ENCODE results near the gene PRSS33.

PRSS33 gene, protein sequence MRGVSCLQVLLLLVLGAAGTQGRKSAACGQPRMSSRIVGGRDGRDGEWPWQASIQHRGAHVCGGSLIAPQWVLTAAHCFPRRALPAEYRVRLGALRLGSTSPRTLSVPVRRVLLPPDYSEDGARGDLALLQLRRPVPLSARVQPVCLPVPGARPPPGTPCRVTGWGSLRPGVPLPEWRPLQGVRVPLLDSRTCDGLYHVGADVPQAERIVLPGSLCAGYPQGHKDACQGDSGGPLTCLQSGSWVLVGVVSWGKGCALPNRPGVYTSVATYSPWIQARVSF

GRCh38 chr16:2787406-2787805 is at the start of gene PRSS33:
Gene PRSS33 (minus strand): TSS chr16:2787560. CDS start chr16:2786547, 1,013 bp downstream.
- no peak for DNase-seq

DNA sequence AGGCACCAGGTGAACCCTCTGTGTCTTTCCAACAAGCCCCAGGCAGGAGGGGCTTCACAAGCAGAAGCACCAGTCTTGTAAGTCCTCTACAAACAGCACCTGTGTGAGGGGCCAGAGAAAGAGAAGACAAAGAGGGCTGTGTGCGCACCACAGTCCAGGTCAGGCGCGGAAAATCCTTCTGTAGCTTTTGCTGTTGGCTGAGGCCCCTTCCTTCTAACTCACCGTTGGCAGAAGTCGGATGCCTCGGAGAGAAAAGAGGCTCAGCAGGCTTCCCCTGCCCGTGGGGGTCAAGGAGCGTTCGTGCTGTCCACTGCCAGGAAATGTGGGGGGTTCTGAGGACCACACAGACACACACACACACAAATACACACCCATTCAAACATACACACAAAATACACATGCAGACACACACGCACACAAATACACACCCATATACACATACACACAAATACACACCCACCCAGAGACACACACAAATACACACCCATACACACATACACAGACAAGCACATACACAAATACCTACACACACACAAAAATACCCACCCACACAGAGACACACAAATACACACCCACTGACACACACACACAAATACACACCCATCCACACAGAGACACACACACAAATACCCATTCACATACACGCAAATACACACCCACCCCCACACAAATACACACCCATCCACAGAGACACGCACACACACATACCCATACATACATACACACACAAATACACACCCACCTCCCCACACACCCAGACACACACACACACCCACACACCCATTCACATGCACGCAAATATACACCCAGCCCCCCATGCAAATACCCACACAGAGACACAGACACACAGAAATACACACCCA is 49.5 kb upstream of the PRSS33 start:
- DNase-seq, result no peak

DNA sequence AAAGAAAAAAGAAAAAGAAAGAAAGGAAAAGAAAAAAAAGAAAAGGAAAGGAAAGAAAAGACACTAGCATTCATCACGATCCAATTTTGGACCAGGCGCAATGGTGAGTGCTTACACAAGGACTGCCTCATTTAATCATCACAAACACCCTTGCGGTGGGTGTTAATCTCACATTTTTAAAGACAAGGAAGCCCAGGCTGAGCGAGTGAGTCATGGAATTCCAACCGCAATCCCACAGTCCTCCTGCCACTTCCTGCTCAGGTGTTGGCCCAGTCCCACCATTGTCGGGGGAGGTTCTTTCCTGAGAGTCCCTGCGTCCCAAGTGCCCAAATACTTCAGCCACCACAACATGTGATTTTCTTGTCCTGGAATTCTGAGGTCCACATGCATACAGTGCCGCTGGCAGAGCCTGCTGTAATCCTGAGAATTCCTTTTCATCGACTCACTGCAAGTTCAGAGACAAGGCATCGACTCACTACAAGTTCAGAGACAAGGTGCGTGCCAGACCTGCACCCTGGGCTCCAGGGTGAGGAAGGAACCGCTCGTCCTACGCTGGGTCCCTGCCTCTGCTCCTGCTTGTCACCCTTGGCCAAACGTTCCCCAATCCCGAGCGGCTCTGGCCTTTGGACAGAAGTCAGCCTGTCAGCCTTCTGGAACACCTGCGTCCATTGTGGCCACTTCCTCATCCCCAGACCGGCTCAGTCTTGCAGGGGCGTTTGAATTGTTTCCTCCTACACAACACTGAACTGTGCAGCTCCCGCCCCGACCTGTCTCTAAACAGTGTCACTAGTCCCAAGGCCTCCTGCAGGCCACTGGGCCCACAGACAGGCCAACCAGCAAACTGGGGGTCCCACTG is 48.5 kb upstream of the PRSS33 start:
- DNase-seq, result no peak

DNA sequence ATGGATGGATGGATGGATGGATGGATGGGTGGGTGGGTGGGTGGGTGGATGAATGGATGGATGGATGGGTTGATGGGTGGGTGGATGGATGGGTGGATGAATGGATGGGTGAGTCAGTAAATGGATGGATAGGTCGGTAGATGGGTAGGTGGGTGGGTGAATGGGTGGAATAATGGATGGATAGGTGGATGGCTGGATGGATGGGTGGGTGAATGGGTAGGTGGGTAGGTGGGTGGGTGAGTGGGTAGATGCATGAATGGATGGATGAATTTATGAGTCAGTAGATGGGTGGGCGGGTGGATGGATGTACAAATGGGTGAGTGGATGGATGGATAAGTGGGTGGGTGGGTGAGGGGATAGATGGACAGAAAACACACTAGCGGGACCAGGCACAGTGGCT is 47.6 kb upstream of the PRSS33 start:
- DNase-seq, result no peak

- no peak for DNase-seq
Observed at GRCh38 chr16:2833776-2834175, 46.4 kb upstream of the PRSS33 start.

- DNase-seq, result no peak
Observed at GRCh38 chr16:2831203-2831602, 43.8 kb upstream of the PRSS33 start.

GRCh38 chr16:2830355-2830695 is 43.0 kb upstream of the PRSS33 start:
- no peak for DNase-seq

DNA sequence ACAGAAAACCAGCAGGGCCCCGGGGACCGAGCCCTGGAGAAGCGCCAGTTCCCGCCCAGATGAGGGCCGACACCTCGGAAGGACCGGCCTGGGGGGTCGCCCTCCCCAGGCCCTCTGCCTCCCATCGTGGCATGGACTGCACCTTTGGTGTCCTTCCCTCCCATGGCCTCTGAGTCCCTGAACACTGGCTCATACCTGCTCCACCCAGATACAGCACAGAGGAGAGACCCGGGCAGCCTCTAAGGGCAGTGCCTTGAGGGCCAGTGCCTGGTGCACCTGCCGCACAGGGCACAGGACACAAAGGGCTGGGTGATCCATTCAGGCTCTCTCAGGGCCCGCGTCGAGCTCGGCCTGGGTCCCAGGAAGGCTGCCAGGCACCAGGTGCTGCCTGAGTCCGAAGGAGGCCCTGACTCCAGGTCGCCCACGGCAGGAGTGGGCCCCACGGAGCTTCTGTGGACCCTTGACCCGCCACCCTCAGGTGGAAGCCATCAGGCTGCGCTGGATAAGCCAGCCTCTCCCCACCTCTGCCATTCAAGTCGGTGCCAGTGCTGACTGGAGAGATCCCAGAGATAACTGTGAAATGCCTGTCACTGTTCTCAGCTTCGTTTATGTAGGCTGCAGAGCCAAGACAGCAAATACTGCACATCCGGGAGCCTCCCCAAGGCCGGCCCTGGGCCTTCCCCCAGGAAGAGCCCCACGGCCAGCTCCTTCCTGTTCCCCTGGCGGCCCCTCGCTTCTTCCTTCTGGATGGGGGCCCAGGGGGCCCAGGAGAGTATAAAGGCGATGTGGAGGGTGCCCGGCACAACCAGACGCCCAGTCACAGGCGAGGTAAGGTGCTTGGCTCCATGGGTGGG is 42.4 kb upstream of the PRSS33 start, which contains the start of gene ZG16B:
Gene ZG16B, plus strand, starts transcription at position 803 of the 854 bp plus-strand sequence. CDS start 139 bp downstream, outside the sequence.
- DNase-seq, result no peak

DNA sequence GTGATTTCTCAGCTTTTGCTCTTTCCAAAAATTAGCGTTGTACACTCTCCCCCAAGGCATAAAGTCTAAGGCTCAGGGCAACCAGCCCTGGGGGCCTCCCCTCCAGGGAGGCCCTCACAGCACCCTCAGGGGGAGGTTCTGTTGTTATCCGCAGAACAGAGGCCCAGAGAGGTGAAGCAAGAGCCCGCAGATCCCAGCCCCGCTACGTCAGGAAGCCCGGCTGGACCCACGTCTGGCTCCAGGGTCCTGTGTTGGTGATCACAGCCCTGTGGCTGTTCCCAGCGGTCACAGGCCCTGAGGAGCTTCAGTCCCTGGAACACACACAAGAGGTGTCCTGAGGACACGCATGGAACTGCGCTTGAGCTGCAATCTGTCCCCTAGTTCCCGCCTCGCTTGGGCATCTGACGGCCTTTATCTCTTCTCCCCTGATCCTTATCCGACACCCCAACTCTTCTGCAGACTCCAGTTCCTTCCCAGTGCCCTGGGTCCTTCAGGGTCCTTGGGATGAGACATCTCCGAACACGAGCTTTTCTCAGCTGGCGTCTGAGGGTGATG is 41.6 kb upstream of the PRSS33 start:
- no peak for DNase-seq

DNA sequence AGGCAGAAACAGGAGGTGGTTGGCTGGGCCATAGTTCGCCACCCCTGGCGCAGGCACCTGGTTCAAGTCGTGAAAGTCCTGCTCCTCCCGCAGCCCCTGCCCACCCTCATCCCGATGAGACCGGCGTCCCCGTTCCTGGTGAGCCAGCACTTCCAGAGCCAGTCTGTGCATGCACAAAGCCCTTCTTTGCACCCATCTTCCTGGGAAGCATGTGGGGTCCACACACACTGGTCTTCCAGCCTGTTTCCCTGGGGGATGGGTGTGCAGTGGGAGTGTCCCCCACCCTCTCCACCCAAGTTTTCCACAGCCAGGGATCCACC is 41.1 kb upstream of the PRSS33 start:
- no peak for DNase-seq

- DNase-seq, result no peak
Observed at GRCh38 chr16:2827831-2828520, 40.6 kb upstream of the PRSS33 start.

DNA sequence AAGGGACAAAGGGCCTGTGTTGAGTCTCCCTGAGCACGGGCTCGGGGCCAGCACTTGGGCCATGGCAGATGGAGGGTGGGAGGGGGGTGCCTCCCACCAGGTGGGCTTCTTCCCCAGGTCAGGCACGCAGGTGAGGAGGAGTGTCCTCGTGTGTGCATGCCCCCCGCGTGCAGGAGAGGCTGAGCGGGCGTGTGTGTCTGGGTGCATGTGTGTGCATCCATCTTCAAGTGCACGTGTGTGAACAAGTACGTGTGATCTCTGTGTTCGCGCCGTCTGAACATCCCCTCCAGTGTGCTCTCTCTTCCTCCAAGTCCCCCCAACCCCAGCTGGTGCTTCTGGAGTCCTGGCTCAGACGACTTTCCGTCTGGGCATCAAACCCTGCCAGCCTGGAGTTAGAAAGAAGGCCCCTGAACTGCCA is 40.0 kb upstream of the PRSS33 start:
- DNase-seq, result no peak

- DNase-seq, result no peak
Observed at GRCh38 chr16:2826591-2827373, 39.4 kb upstream of the PRSS33 start.

DNA sequence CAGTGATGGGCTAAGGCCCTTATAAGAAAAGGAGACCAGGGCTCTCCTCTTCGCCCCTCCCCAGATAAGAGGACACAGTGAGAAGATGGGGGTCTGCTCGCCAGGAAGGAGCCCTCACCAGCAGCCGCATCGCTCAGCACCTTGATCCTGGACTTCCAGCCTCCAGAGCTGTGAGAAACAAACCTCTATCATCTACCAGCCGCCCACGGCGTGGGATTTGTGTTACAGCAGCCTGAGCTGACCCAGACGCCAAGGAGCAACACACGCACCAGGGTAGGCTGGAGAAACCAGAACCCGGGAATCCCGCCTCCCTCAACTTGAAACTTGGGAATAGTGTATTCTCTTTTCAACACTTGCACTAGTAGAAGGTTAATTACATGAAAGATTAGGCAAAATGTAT is 38.5 kb upstream of the PRSS33 start:
- DNase-seq, result no peak

GRCh38 chr16:2825049-2825742 is 37.8 kb upstream of the PRSS33 start:
- DNase-seq, result no peak

GRCh38 chr16:2824626-2825025 is 37.3 kb upstream of the PRSS33 start:
- DNase-seq, result no peak

- DNase-seq, result no peak
Observed at GRCh38 chr16:2822496-2822895, 35.1 kb upstream of the PRSS33 start.

DNA sequence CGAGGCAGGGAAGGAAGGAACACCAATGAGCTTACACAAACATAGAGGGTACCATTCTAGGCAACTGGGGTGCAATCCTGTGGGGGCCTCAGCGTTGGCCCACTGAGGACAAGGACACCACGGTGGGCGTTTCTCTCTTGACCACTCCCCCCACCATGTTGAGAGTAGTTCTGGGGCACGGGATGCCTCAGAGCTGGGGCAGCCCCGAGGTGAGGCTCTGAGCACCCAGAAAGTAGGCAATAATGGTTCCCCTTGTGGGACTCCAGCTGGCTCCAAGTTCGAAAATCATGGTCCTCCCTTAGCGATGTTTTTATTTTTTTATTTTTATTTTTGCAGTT is 34.8 kb upstream of the PRSS33 start:
- DNase-seq, result no peak

DNA sequence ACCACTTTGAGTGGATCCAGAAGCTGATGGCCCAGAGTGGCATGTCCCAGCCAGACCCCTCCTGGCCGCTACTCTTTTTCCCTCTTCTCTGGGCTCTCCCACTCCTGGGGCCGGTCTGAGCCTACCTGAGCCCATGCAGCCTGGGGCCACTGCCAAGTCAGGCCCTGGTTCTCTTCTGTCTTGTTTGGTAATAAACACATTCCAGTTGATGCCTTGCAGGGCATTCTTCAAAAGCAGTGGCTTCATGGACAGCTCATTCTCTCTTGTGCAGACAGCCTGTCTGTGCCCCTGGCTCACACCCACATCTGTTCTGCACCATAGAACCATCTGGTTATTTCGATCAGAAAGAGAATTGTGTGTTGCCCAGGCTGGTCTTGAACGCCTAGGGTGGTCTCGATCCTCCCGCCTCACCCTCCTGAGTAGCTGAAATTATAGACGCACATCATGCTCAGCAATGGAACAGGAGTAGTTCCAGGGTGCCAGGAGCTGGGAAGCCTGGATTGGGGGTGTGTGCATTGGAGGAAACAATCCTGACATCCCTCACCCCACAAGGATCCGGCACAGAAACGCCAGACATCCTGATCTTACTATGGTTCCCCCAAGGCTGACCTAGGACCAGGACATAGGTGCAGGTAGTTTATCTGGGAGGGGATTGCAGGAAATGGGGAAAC is 34.3 kb upstream of the PRSS33 start:
- DNase-seq, result no peak

All from AML-193 (cell line).